ENCODE measurements around the gene ARHGEF3. TPM values are rescaled to one million over a fixed set of nuclear protein-coding genes. Genes with fewer than 3 reads are reported as not detected.

Gene ARHGEF3
- total and polyA plus RNA-seq, 4 donors, result 10.4 to 40.9 (median 21.0) TPM

GRCh38 chr3:56744016-56744415 is 57.7 kb downstream of the ARHGEF3 start:
- H3K9ac ChIP-seq (ENCODE audit: insufficient read depth in 1 of 2, low read length in 2 of 2), result no peak overlapping the region

GRCh38 chr3:56742887-56743286 is 58.9 kb downstream of the ARHGEF3 start:
- H3K9me3 ChIP-seq (ENCODE audit: control insufficient read depth in 4 of 4, insufficient read depth in 3 of 4, low read length in 3 of 4), result no peaks in the 10 kb centered on the region
- no peaks in the 10 kb centered on the region for H3K4me1 ChIP-seq (ENCODE audit: control insufficient read depth in 5 of 5, insufficient read depth in 5 of 5, low read length in 5 of 5)
- H3K27ac ChIP-seq (ENCODE audit: low read depth in 1 of 2, low read length in 1 of 2), result no peak overlapping the region
- WGBS, 2 donors, result 84 to 87% methylated on average over 3 of the region's 3 CpGs
- DNase-seq (no peak), ATAC-seq (ENCODE audit: insufficient read depth, low FRiP score) (no peak)
- no peak overlapping the region for H3K4me3 ChIP-seq
- TF ChIP-seq CTCF (IDR thresholded peaks at IDR 0.05; ENCODE audit: control extremely low read depth, extremely low read depth), result no peak
- no peak overlapping the region for H3K9ac ChIP-seq (ENCODE audit: insufficient read depth in 1 of 2, low read length in 2 of 2)
- no peaks in the 10 kb centered on the region for H3K27me3 ChIP-seq (ENCODE audit: control insufficient read depth in 3 of 3, insufficient read depth in 3 of 3, low read length in 2 of 3)
- H3K36me3 ChIP-seq (ENCODE audit: control insufficient read depth in 4 of 4, insufficient read depth in 4 of 4, low read length in 4 of 4), result peaks cover 0 to 19% (median 8%) of the 10 kb centered on the region in 4 donors

More at GRCh38 chr3:56744016-56744415, 57.7 kb downstream of the ARHGEF3 start:
- Histone ChIP-seq H3K9me3 (ENCODE audit: control insufficient read depth in 4 of 4, insufficient read depth in 3 of 4, low read length in 3 of 4) (no peaks in the 10 kb centered on the region), H3K27me3 (ENCODE audit: control insufficient read depth in 3 of 3, insufficient read depth in 3 of 3, low read length in 2 of 3) (no peaks in the 10 kb centered on the region), H3K4me3 (no peak overlapping the region), H3K27ac (ENCODE audit: low read depth in 1 of 2, low read length in 1 of 2) (no peak overlapping the region), H3K4me1 (ENCODE audit: control insufficient read depth in 5 of 5, insufficient read depth in 5 of 5, low read length in 5 of 5) (peaks cover 0 to 4% (median 0%) of the 10 kb centered on the region in 5 donors), H3K36me3 (ENCODE audit: control insufficient read depth in 4 of 4, insufficient read depth in 4 of 4, low read length in 4 of 4) (peaks cover under 1 to 18% (median 9%) of the 10 kb centered on the region in 4 donors)
- DNase-seq, result no peak
- WGBS, 2 donors, result 96 to 97% methylated on average over 5 of the region's 5 CpGs
- no peak for ATAC-seq (ENCODE audit: insufficient read depth, low FRiP score)
- TF ChIP-seq CTCF (IDR thresholded peaks at IDR 0.05; ENCODE audit: control extremely low read depth, extremely low read depth), result no peak

GRCh38 chr3:56739036-56739435 is 62.7 kb downstream of the ARHGEF3 start:
- peaks cover 0 to 16% (median 8%) of the 10 kb centered on the region in 4 donors for H3K36me3 ChIP-seq (ENCODE audit: control insufficient read depth in 4 of 4, insufficient read depth in 4 of 4, low read length in 4 of 4)
- H3K4me3 ChIP-seq, result no peak overlapping the region
- no peaks in the 10 kb centered on the region for H3K4me1 ChIP-seq (ENCODE audit: control insufficient read depth in 5 of 5, insufficient read depth in 5 of 5, low read length in 5 of 5)

More at GRCh38 chr3:56739036-56739435, 62.7 kb downstream of the ARHGEF3 start:
- no peaks in the 10 kb centered on the region for H3K27me3 ChIP-seq (ENCODE audit: control insufficient read depth in 3 of 3, insufficient read depth in 3 of 3, low read length in 2 of 3)
- ATAC-seq (ENCODE audit: insufficient read depth, low FRiP score), result no peak
- H3K9ac ChIP-seq (ENCODE audit: insufficient read depth in 1 of 2, low read length in 2 of 2), result no peak overlapping the region
- no peak for DNase-seq
- H3K9me3 ChIP-seq (ENCODE audit: control insufficient read depth in 4 of 4, insufficient read depth in 3 of 4, low read length in 3 of 4), result no peaks in the 10 kb centered on the region
- TF ChIP-seq CTCF (IDR thresholded peaks at IDR 0.05; ENCODE audit: control extremely low read depth, extremely low read depth), result no peak
- 94 to 95% methylated on average over 6 of the region's 6 CpGs for WGBS, 2 donors
- no peak overlapping the region for H3K27ac ChIP-seq (ENCODE audit: low read depth in 1 of 2, low read length in 1 of 2)

Data from lung (tissue), 12 donors.